Lung (tissue), 12 donors: Measurements from ENCODE around the gene DPP6. TPM values are rescaled to one million over a fixed set of nuclear protein-coding genes. Genes with fewer than 3 reads are reported as not detected.

Experiments used
- ATAC-seq: fragments of 200-7000 bp; cut with Tn5 transposase; one replicate; pipeline ENCODE4 v1.9.1; 2020; ENCODE audit warnings: moderate number of reproducible peaks; ENCODE audit not compliant: insufficient read depth, low FRiP score
- DNase-seq, 3 donors: peaks; one replicate each; pipeline ENCODE4 v3.0.0-alpha.2; 2013 to 2017
- H3K27ac ChIP-seq, 2 donors: one replicate each; pipeline ENCODE4 v1.5.1; 2013; ENCODE audit warnings: mild to moderate bottlenecking in 2 of 2, moderate library complexity in 2 of 2, control low read depth in 1 of 2, inconsistent platforms in 1 of 2, low read depth in 1 of 2, low read length in 1 of 2
- H3K27me3 ChIP-seq, 3 donors: one replicate each; pipeline ENCODE4 v1.5.1; 2013; ENCODE audit warnings: low read length in 2 of 3; ENCODE audit not compliant: control insufficient read depth in 3 of 3, insufficient read depth in 3 of 3
- H3K36me3 ChIP-seq, 4 donors: one replicate each; pipeline ENCODE4 v1.5.1; 2013; ENCODE audit warnings: low read length in 4 of 4, mild to moderate bottlenecking in 1 of 4, moderate library complexity in 1 of 4; ENCODE audit not compliant: control insufficient read depth in 4 of 4, insufficient read depth in 4 of 4
- H3K4me1 ChIP-seq, 5 donors: one replicate each; pipeline ENCODE4 v1.5.1; 2013; ENCODE audit warnings: low read length in 5 of 5, mild to moderate bottlenecking in 2 of 5, moderate library complexity in 1 of 5; ENCODE audit not compliant: control insufficient read depth in 5 of 5, insufficient read depth in 5 of 5
- H3K4me3 ChIP-seq: one replicate; pipeline ENCODE4 v1.5.1; 2013; ENCODE audit warnings: mild to moderate bottlenecking, control low read depth, moderate library complexity
- H3K9ac ChIP-seq, 2 donors: one replicate each; pipeline ENCODE4 v1.5.1; 2013; ENCODE audit warnings: low read length in 2 of 2, control low read depth in 1 of 2; ENCODE audit not compliant: insufficient read depth in 1 of 2
- H3K9me3 ChIP-seq, 4 donors: one replicate each; pipeline ENCODE4 v1.5.1; 2013; ENCODE audit warnings: low read length in 3 of 4, mild to moderate bottlenecking in 1 of 4, moderate library complexity in 1 of 4; ENCODE audit not compliant: control insufficient read depth in 4 of 4, insufficient read depth in 3 of 4
- WGBS, 2 donors: extraction: QIAGEN DNeasy Blood & Tissue Kit; methylation state at CpG; one replicate each; pipeline ENCODE4 v1.1.7; 2013; 5-methylcytosine and 5-hydroxymethylcytosine counted together
- polyA plus RNA-seq, 2 donors: library from polyadenylated mRNA; stranded (reverse); fragments of 200-250 nt; gene quantifications; one replicate each; pipeline ENCODE4 v1.2.1, GENCODE V29; 2013
- total RNA-seq, 2 donors: library from RNA; depleted of rRNA in 1 of 2; stranded (reverse); fragments of >200 nt in 1 of 2; gene quantifications; one replicate each; pipeline ENCODE4 v1.2.1, GENCODE V29; 2014 to 2021
- TF ChIP-seq, protein P1 (sequence below): IDR thresholded peaks from 2 replicates; pipeline ENCODE4 v1.5.1; 2012; ENCODE audit warnings: mild to moderate bottlenecking; ENCODE audit errors: control extremely low read depth, extremely low read depth
- donor health status: control.
- donor health status: control.
- donor health status: Bipolar disorder and iron deficiency.
- donor health status: healthy.
- donor health status: DM: yes; HTN: yes; CAD: no.

The DPP6 gene
- total and polyA plus RNA-seq, 4 donors = 0.08 to 1.3 (median 0.75) TPM

DNA sequence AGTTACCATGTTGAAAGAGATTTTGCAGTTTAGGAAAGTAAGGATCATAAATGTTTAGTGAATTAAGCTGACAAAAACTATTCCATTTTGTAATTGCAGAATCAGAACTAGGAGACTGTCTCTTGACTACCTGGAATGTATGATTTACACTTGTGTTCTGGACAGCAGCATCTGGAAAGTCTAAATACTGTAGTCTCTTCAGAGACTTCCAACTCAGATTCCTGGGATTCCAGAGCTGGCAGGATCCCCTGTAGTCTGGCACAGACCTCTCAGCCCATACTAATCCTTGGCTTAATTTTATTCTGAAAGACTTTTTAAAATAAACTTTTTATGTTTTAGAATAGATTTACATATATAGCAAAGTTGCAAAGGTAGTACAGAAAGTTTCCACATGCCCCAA is 452.7 kb downstream of the DPP6 start:
- Histone ChIP-seq H3K9ac (no peak overlapping the region), H3K4me1 (no peaks in the 10 kb centered on the region), H3K27ac (no peak overlapping the region), H3K4me3 (no peak overlapping the region), H3K27me3 (no peaks in the 10 kb centered on the region), H3K9me3 (peaks cover 0 to 2% (median 0%) of the 10 kb centered on the region in 4 donors), H3K36me3 (no peaks in the 10 kb centered on the region)
- ATAC-seq (no peak), DNase-seq (no peak)
- TF ChIP-seq, protein P1, sequence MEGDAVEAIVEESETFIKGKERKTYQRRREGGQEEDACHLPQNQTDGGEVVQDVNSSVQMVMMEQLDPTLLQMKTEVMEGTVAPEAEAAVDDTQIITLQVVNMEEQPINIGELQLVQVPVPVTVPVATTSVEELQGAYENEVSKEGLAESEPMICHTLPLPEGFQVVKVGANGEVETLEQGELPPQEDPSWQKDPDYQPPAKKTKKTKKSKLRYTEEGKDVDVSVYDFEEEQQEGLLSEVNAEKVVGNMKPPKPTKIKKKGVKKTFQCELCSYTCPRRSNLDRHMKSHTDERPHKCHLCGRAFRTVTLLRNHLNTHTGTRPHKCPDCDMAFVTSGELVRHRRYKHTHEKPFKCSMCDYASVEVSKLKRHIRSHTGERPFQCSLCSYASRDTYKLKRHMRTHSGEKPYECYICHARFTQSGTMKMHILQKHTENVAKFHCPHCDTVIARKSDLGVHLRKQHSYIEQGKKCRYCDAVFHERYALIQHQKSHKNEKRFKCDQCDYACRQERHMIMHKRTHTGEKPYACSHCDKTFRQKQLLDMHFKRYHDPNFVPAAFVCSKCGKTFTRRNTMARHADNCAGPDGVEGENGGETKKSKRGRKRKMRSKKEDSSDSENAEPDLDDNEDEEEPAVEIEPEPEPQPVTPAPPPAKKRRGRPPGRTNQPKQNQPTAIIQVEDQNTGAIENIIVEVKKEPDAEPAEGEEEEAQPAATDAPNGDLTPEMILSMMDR = no peak

DNA sequence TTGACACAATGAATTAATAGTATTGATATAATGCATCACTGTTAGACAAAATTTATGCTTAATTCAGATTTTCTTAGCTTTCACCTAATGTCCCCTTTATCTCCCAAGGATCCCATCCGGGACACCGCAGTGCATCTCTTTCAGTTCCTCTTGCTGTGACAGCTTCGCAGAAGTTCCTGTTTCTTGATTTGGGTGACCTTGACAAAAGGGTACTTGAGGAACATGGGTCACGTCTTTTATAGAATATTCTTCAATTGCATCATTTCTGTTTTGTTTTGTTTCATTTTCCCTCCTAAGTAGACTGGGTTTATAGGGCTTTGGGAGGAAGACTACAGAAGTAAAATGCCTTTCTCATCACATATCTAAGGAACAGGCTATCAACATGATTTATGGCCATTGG is 453.2 kb downstream of the DPP6 start:
- Histone ChIP-seq H3K4me3 (no peak overlapping the region), H3K36me3 (no peaks in the 10 kb centered on the region), H3K9me3 (peaks cover 0 to 2% (median 0%) of the 10 kb centered on the region in 4 donors), H3K9ac (no peak overlapping the region), H3K4me1 (no peaks in the 10 kb centered on the region), H3K27me3 (no peaks in the 10 kb centered on the region), H3K27ac (no peak overlapping the region)
- ATAC-seq (no peak), DNase-seq (no peak)
- WGBS, 2 donors = 51 to 57% methylated on average over 4 of the region's 4 CpGs
- TF ChIP-seq, protein P1 = no peak

DNA sequence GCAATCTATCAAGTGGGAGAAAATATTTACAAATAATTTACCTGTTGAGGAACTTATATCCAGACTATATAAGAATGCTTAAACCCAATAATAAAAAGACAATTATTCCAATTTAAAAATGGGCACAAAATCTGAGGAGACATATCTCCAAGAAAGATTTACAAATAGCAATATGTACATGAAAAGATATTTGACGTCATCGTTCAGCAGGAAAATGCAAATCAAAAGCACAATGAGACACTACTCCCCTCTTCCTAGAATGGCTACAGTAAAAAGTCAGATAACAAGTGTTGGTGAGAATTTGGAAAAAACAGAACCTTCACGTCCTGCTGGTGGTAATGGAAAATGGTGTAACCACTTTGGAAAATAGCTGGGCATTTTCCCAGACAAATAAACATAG is 457.0 kb downstream of the DPP6 start:
- Histone ChIP-seq H3K36me3 (no peaks in the 10 kb centered on the region), H3K4me3 (no peak overlapping the region), H3K27ac (no peak overlapping the region), H3K27me3 (no peaks in the 10 kb centered on the region), H3K9ac (no peak overlapping the region), H3K9me3 (peaks cover 0 to 2% (median 0%) of the 10 kb centered on the region in 4 donors), H3K4me1 (no peaks in the 10 kb centered on the region)
- TF ChIP-seq, protein P1 = no peak
- no peak for ATAC-seq
- DNase-seq = no peak
- WGBS, 2 donors = 87% methylated on average over 3 of the region's 3 CpGs

DNA sequence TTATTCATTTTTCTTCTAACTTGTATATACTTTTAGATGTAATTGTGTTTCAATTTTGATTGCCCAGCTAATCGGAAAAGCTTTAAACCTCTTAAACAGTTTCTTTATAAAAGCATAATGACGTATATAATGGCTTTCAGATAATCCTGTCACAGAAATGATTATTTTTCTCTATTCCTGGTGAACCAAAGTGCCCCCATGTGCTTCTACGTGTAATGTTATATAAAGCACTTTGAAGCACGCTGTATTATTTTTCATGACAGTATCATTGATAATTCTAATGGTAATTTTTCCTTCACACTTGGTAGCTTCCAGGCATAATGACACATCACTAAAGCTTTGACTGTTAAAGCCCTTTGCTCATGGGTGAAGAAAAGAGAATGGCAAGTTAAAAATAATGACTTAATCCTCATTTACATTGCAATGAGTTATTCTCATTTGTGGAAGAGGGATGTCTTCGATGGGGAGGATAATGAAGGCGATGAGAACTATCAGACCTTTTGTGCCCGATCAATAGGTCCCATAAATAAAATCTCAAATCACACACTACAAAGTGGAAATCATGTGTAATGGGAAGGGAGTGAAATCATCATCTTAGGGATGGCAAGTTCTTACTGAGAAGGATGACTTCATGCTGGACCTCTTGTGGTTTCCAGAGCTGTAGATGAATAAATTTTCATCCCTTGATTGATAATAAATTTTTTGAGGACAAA is 460.1 kb downstream of the DPP6 start:
- Histone ChIP-seq H3K36me3 (no peaks in the 10 kb centered on the region), H3K27me3 (no peaks in the 10 kb centered on the region), H3K9me3 (peaks cover 0 to 2% (median 0%) of the 10 kb centered on the region in 4 donors), H3K4me3 (no peak overlapping the region), H3K4me1 (no peaks in the 10 kb centered on the region), H3K27ac (no peak overlapping the region), H3K9ac (no peak overlapping the region)
- no peak for DNase-seq
- TF ChIP-seq, protein P1 = no peak
- WGBS, 2 donors = 67 to 79% methylated on average over 7 of the region's 7 CpGs
- no peak for ATAC-seq
